H1 (cell line): ENCODE results near the gene AZGP1. TPM values are rescaled to one million over a fixed set of nuclear protein-coding genes. Genes with fewer than 3 reads are reported as not detected.

Source experiments
- CTCF ChIA-PET: fragments of 300-600 bp; sonication (Branson Sonifier 250); formaldehyde crosslinking; loops from one replicate; lab custom pipeline; 2021; ENCODE audit not compliant: partially characterized antibody; lab: Charles Lee
- POLR2A ChIA-PET: fragments of 300-600 bp; sonication (Branson Sonifier 250); formaldehyde crosslinking; loops from one replicate; lab custom pipeline; 2021; ENCODE audit warnings: inconsistent platforms; ENCODE audit not compliant: partially characterized antibody; lab: Charles Lee
- DNase-seq, 2 experiments: peaks; one replicate each; pipeline versions ENCODE4 v3.0.0 to v3.0.0-alpha.2; 2010 to 2022; ENCODE audit warnings: low spot score in 2 of 2, low read depth in 1 of 2, mixed read lengths in 1 of 2
- FAIRE-seq: peaks from 2 replicates; lab custom pipeline; 2011; peaks lifted over from hg19 to GRCh38; lab: Jason Lieb, UNC
- H2AFZ ChIP-seq: 2 replicates; pipeline ENCODE4 v1.8.1; 2012; ENCODE audit warnings: low read length, inconsistent platforms
- H2AK5ac ChIP-seq: 2 replicates; pipeline ENCODE4 v1.6.1; 2013; ENCODE audit warnings: low read depth, low read length
- H2BK120ac ChIP-seq: replicated peaks from 2 replicates; pipeline ENCODE3; 2013; ENCODE audit warnings: low read depth, low read length, inconsistent platforms
- H2BK12ac ChIP-seq: 2 replicates; pipeline ENCODE4 v1.6.1; 2013; ENCODE audit warnings: low read depth, low read length
- H2BK15ac ChIP-seq: 2 replicates; pipeline ENCODE4 v1.6.1; 2013; ENCODE audit warnings: low read length
- H2BK20ac ChIP-seq: 2 replicates; pipeline ENCODE4 v1.6.1; 2013; ENCODE audit warnings: low read length
- H2BK5ac ChIP-seq: 2 replicates; pipeline ENCODE4 v1.6.1; 2013; ENCODE audit warnings: low read depth, low read length
- H3K14ac ChIP-seq: 2 replicates; pipeline ENCODE4 v1.6.1; 2013; ENCODE audit warnings: inconsistent platforms; ENCODE audit not compliant: insufficient read length
- H3K18ac ChIP-seq: 2 replicates; pipeline ENCODE4 v1.6.1; 2013; ENCODE audit warnings: low read length; ENCODE audit errors: extremely low read depth
- H3K23ac ChIP-seq: 2 replicates; pipeline ENCODE4 v1.6.1; 2013; ENCODE audit warnings: inconsistent platforms; ENCODE audit not compliant: insufficient read length
- H3K23me2 ChIP-seq: 2 replicates; pipeline ENCODE4 v1.6.1; 2013; ENCODE audit warnings: low read depth, low read length
- H3K27ac ChIP-seq: 2 replicates; pipeline ENCODE4 v1.6.1; 2011; ENCODE audit warnings: low read depth, low read length, inconsistent platforms
- H3K27me3 ChIP-seq, 4 experiments: replicated peaks in 1 of 4; 1 replicate in 1 of 4; 2 replicates in 3 of 4; pipeline versions ENCODE4 v1.6.1 to v1.8.1; 2011 to 2013; ENCODE audit warnings: low read length in 3 of 4, mild to moderate bottlenecking in 3 of 4, inconsistent platforms in 2 of 4, mixed read lengths in 2 of 4, moderate library complexity in 1 of 4; ENCODE audit not compliant: control insufficient read depth in 3 of 4, insufficient read depth in 3 of 4; ENCODE audit errors: extremely low read depth in 1 of 4
- H3K36me3 ChIP-seq, 4 experiments: 2 replicates each; pipeline versions ENCODE4 v1.6.1 to v1.8.1; 2011 to 2013; ENCODE audit warnings: mild to moderate bottlenecking in 4 of 4, low read length in 3 of 4, moderate library complexity in 2 of 4, control low read depth in 1 of 4, inconsistent platforms in 1 of 4; ENCODE audit not compliant: insufficient read depth in 4 of 4, control insufficient read depth in 2 of 4
- H3K4ac ChIP-seq: replicated peaks from 2 replicates; pipeline ENCODE3; 2013; ENCODE audit warnings: low read length, low read depth, mixed read lengths, inconsistent platforms; ENCODE audit not compliant: insufficient read length
- H3K4me1 ChIP-seq, 4 experiments: replicated peaks in 1 of 4; 1 replicate in 1 of 4; 2 replicates in 3 of 4; pipeline versions ENCODE4 v1.6.1 to v1.8.1; 2011 to 2013; ENCODE audit warnings: low read length in 3 of 4, inconsistent platforms in 2 of 4, mixed read lengths in 1 of 4; ENCODE audit not compliant: insufficient read depth in 4 of 4, control insufficient read depth in 3 of 4
- H3K4me2 ChIP-seq, 2 experiments: 2 replicates each; pipeline versions ENCODE4 v1.6.1 to v1.8.1; 2011 to 2013; ENCODE audit warnings: low read depth in 2 of 2, low read length in 2 of 2, control low read depth in 1 of 2, inconsistent platforms in 1 of 2, mild to moderate bottlenecking in 1 of 2; ENCODE audit not compliant: insufficient read depth in 1 of 2
- H3K4me3 ChIP-seq, 4 experiments: fragments of 200-600, 300-600 bp in 1 of 4; sonication (generic), shearing (Covaris generic), sonication (Bioruptor Twin) in 1 of 4; 2 replicates each; pipeline versions ENCODE4 v1.5.1 to v1.8.1; 2011 to 2016; ENCODE audit warnings: low read length in 4 of 4, low read depth in 3 of 4, control low read depth in 2 of 4, inconsistent platforms in 2 of 4, mild to moderate bottlenecking in 2 of 4, mixed read lengths in 1 of 4, moderate library complexity in 1 of 4; ENCODE audit not compliant: insufficient read depth in 2 of 4; ENCODE audit errors: extremely low read depth in 1 of 4
- H3K56ac ChIP-seq: replicated peaks from 2 replicates; pipeline ENCODE3; 2013; ENCODE audit warnings: low read depth, mild to moderate bottlenecking, mixed read lengths, low read length, inconsistent platforms; ENCODE audit not compliant: insufficient read length
- H3K79me1 ChIP-seq: 2 replicates; pipeline ENCODE4 v1.6.1; 2013; ENCODE audit warnings: low read depth, low read length, control low read depth
- H3K79me2 ChIP-seq, 2 experiments: 2 replicates each; pipeline versions ENCODE4 v1.6.1 to v1.8.1; 2012 to 2013; ENCODE audit warnings: low read length in 2 of 2, mild to moderate bottlenecking in 2 of 2, inconsistent platforms in 1 of 2; ENCODE audit not compliant: insufficient read depth in 2 of 2, control insufficient read depth in 1 of 2
- H3K9ac ChIP-seq, 4 experiments: replicated peaks in 1 of 4; 1 replicate in 1 of 4; 2 replicates in 3 of 4; pipeline versions ENCODE4 v1.6.1 to v1.8.1; 2011 to 2013; ENCODE audit warnings: low read depth in 3 of 4, low read length in 3 of 4, control low read depth in 2 of 4, mild to moderate bottlenecking in 2 of 4, moderate library complexity in 2 of 4, inconsistent platforms in 1 of 4; ENCODE audit errors: extremely low read depth in 1 of 4
- H3K9me3 ChIP-seq, 2 experiments: 2 replicates each; pipeline versions ENCODE4 v1.6.1 to v1.8.1; 2012 to 2013; ENCODE audit warnings: mild to moderate bottlenecking in 2 of 2, moderate library complexity in 2 of 2, control low read depth in 1 of 2, inconsistent platforms in 1 of 2, low read depth in 1 of 2, low read length in 1 of 2, mixed read lengths in 1 of 2; ENCODE audit not compliant: insufficient read depth in 2 of 2
- H4K20me1 ChIP-seq, 2 experiments: replicated peaks in 1 of 2; 2 replicates each; pipeline versions ENCODE3 to v1.8.1; 2011 to 2013; ENCODE audit warnings: inconsistent platforms in 2 of 2, low read length in 2 of 2, mild to moderate bottlenecking in 1 of 2; ENCODE audit not compliant: insufficient read depth in 2 of 2, control insufficient read depth in 1 of 2
- H4K5ac ChIP-seq: 2 replicates; pipeline ENCODE4 v1.6.1; 2013; ENCODE audit warnings: low read length, low read depth, mixed read lengths, inconsistent platforms; ENCODE audit not compliant: insufficient read length
- H4K8ac ChIP-seq: 2 replicates; pipeline ENCODE4 v1.8.0; 2013; ENCODE audit warnings: mild to moderate bottlenecking, moderate library complexity, low read length, inconsistent platforms; ENCODE audit not compliant: insufficient read depth; ENCODE audit errors: extremely low read depth
- H4K91ac ChIP-seq: replicated peaks from 2 replicates; pipeline ENCODE3; 2013; ENCODE audit warnings: low read length, mixed read lengths, inconsistent platforms; ENCODE audit not compliant: insufficient read length
- CEBPB ChIP-seq: IDR thresholded peaks from 2 replicates; pipeline ENCODE4 v1.6.1; 2012; ENCODE audit warnings: low read depth, low read length
- KDM4A ChIP-seq: IDR thresholded peaks from one replicate; pipeline ENCODE4 v1.7.1; 2012; ENCODE audit warnings: low read depth, mild to moderate bottlenecking, moderate library complexity, low read length, inconsistent platforms; ENCODE audit not compliant: severe bottlenecking
- RBBP5 ChIP-seq: IDR thresholded peaks from 2 replicates; pipeline ENCODE4 v1.7.1; 2012; ENCODE audit warnings: low read depth, mild to moderate bottlenecking, inconsistent platforms, low read length, moderate library complexity, borderline replicate concordance
- TAF7 ChIP-seq: optimal IDR thresholded peaks from 2 replicates; pipeline ENCODE3; 2011; ENCODE audit warnings: low read depth, mild to moderate bottlenecking, inconsistent platforms, low read length, moderate library complexity, borderline replicate concordance
- WGBS, 2 experiments: shearing (Covaris generic) in 1 of 2; methylation state at CpG; one replicate each; pipeline versions ENCODE4 v1.1.6 to v1.1.7; 2013 to 2015; ENCODE audit warnings: low lambda C conversion rate in 2 of 2, mixed read lengths in 2 of 2, inconsistent platforms in 1 of 2, low coverage in 1 of 2, missing lambda C conversion rate in 1 of 2; ENCODE audit not compliant: insufficient replicate concordance in 2 of 2, insufficient coverage in 1 of 2, insufficient read length in 1 of 2; ENCODE audit errors: extremely low coverage in 1 of 2, missing lambda C conversion rate in 1 of 2; 5-methylcytosine and 5-hydroxymethylcytosine counted together
- polyA plus RNA-seq, 7 experiments: library from polyadenylated mRNA; depleted of rRNA in 3 of 7; stranded (reverse) in 5 of 7; unstranded in 2 of 7; fragments of >200 nt in 5 of 7; fragments of 200-250 nt in 2 of 7; gene quantifications; 1 replicate in 5 of 7; 2 replicates in 1 of 7; 4 replicates in 1 of 7; pipeline versions ENCODE4 v1.2.1 to v1.2.3, GENCODE V29; 2011 to 2013; ENCODE audit warnings: missing spikeins in 2 of 7, mixed read lengths in 2 of 7
- total RNA-seq: library from RNA; stranded (reverse); fragmentation: NEBNext Ultra II Directional; extraction: Animal tissue kit (Norgen Biotek cat#: 25700); gene quantifications from 2 replicates; pipeline ENCODE4 v1.2.1, GENCODE V29; 2021

AZGP1 gene
- total and polyA plus RNA-seq, 2 of the 8 experiments (the other 6 are each of a cell fraction or from before 2014, with no cell fraction given): 0.52 to 0.68 TPM

DNA sequence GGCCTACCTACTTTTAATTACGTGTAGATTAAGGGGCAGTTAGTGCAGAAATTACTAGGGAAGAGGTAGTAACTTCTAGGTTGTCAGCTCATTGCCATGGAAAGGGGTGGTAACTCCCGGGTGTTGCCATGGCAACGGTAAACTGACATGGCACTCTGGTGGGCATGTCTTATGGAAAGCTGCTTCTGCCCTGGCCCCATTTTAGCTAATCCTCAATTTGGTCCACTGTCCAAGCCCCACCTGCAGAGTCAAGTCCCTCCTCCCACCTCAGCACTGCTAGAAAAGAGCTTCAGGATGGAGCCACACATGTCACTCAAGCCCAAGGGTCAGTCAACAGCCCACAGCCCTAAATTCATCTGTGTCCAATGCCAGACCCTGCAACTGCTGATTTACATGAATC, 32.1 kb upstream of the AZGP1 start:
- H2BK5ac ChIP-seq: no peak overlapping the region
- no peak overlapping the region for H3K18ac ChIP-seq
- H3K4me2 ChIP-seq: no peak overlapping the region
- no peak overlapping the region for H4K5ac ChIP-seq
- H4K91ac ChIP-seq: no peak overlapping the region
- H4K8ac ChIP-seq: no peak overlapping the region
- TF ChIP-seq TAF7 (no peak), KDM4A (no peak), RBBP5 (no peak), CEBPB (no peak)
- peaks cover 2% of the 10 kb centered on the region; the same call in 1 of the 2 replicates for H3K23me2 ChIP-seq
- no peak overlapping the region for H2BK12ac ChIP-seq
- H3K4ac ChIP-seq: no peak overlapping the region
- FAIRE-seq (no peak), DNase-seq (no peak)
- H2BK15ac ChIP-seq: no peak overlapping the region
- no peaks in the 10 kb centered on the region for H3K79me1 ChIP-seq
- H3K23ac ChIP-seq: no peak overlapping the region
- H3K36me3 ChIP-seq: no peaks in the 10 kb centered on the region
- peaks cover 0 to 2% (median 0%) of the 10 kb centered on the region in 4 experiments; a peak in 2 of 7 replicates for H3K4me1 ChIP-seq
- no peaks in the 10 kb centered on the region for H4K20me1 ChIP-seq
- no peak overlapping the region for H2BK20ac ChIP-seq
- no peak overlapping the region for H2BK120ac ChIP-seq
- ChIA-PET POLR2A (interaction anchor here (1.0 to 1.5 kb wide), 4 partner anchors 8 to 93 kb away, joined by 3 to 4 read pairs (median 3); partner anchors contain the start of genes MCM7 and ZSCAN21), CTCF (interaction anchor here (0.7 to 2.1 kb wide), 3 partner anchors 10 to 17 kb away, joined by 3 to 9 read pairs (median 4); no protein-coding TSS in a partner anchor)
- no peak overlapping the region for H3K4me3 ChIP-seq
- no peak overlapping the region for H2AK5ac ChIP-seq
- WGBS, 2 experiments: 94% methylated on average over 3 of the region's 3 CpGs; no CpG with 5 or more reads in 1 of the 2 experiments
- no peaks in the 10 kb centered on the region for H3K79me2 ChIP-seq
- no peak overlapping the region for H3K27ac ChIP-seq
- H3K27me3 ChIP-seq: no peaks in the 10 kb centered on the region
- H3K9ac ChIP-seq: no peak overlapping the region
- H3K14ac ChIP-seq: no peak overlapping the region
- no peak overlapping the region for H2AFZ ChIP-seq
- H3K9me3 ChIP-seq: no peaks in the 10 kb centered on the region
- H3K56ac ChIP-seq: no peak overlapping the region
